ENCODE data around the gene PRKCD.
A peak's percentile ranks its signal among the peaks of the same experiment; 100 is the strongest.

PRKCD gene

GRCh38 chr3:53189276-53189675, 28.3 kb downstream of the PRKCD start:
- no peak for DNase-seq (ENCODE audit: low read depth in 3 of 3)

GRCh38 chr3:53190659-53191058, 29.6 kb downstream of the PRKCD start:
- no peak for DNase-seq (ENCODE audit: low read depth in 3 of 3)

GRCh38 chr3:53191836-53192480, 30.9 kb downstream of the PRKCD start:
- DNase-seq (ENCODE audit: low read depth in 3 of 3), result no peak

GRCh38 chr3:53192608-53193007, 31.6 kb downstream of the PRKCD start:
- DNase-seq (ENCODE audit: low read depth in 3 of 3), result no peak

GRCh38 chr3:53193466-53194209, 32.6 kb downstream of the PRKCD start:
- DNase-seq (ENCODE audit: low read depth in 3 of 3), result no peak

GRCh38 chr3:53194210-53195065, 33.4 kb downstream of the PRKCD start:
- DNase-seq (ENCODE audit: low read depth in 3 of 3), result no peak

- DNase-seq (ENCODE audit: low read depth in 3 of 3), result no peak
Measured at GRCh38 chr3:53195066-53195450, 34.0 kb downstream of the PRKCD start.

- DNase-seq (ENCODE audit: low read depth in 3 of 3), result peak in 2 of 3 donors; percentile 38 to 58
Measured at GRCh38 chr3:53195602-53196574, 34.9 kb downstream of the PRKCD start.

GRCh38 chr3:53196575-53197407, 35.8 kb downstream of the PRKCD start:
- peak; percentile 17 to 52 (median 40) for DNase-seq (ENCODE audit: low read depth in 3 of 3)

GRCh38 chr3:53198256-53198977, 37.4 kb downstream of the PRKCD start:
- DNase-seq (ENCODE audit: low read depth in 3 of 3), result no peak

GRCh38 chr3:53198996-53199395, 38.0 kb downstream of the PRKCD start:
- DNase-seq (ENCODE audit: low read depth in 3 of 3), result no peak

- no peak for DNase-seq (ENCODE audit: low read depth in 3 of 3)
Measured at GRCh38 chr3:53199834-53200233, 38.8 kb downstream of the PRKCD start.

- DNase-seq (ENCODE audit: low read depth in 3 of 3), result no peak
Measured at GRCh38 chr3:53200501-53201498, 39.8 kb downstream of the PRKCD start.

GRCh38 chr3:53202331-53203015, 41.5 kb downstream of the PRKCD start:
- no peak for DNase-seq (ENCODE audit: low read depth in 3 of 3)

GRCh38 chr3:53211706-53212702, 51.0 kb downstream of the PRKCD start:
- DNase-seq (ENCODE audit: low read depth in 3 of 3), result no peak

- DNase-seq (ENCODE audit: low read depth in 3 of 3), result no peak
Measured at GRCh38 chr3:53213276-53213675, 52.3 kb downstream of the PRKCD start.

- no peak for DNase-seq (ENCODE audit: low read depth in 3 of 3)
Measured at GRCh38 chr3:53215816-53216215, 54.8 kb downstream of the PRKCD start.

Data from stimulated activated CD4-positive, alpha-beta T cell treated with anti-CD3 and anti-CD28 coated beads, TNF-alpha, amount 100 ng/mL, for 48 hours (primary cell).